Islet precursor cell (in vitro differentiated cells): Measurements from ENCODE around the gene TP53INP2.

Experiments used
- DNase-seq: peaks from one replicate; pipeline ENCODE4 v3.0.0-alpha.2; 2018

Gene TP53INP2

GRCh38 chr20:34732523-34732922 lies 28.4 kb downstream of the TP53INP2 start:
- DNase-seq, result no peak

- no peak for DNase-seq
Measured at GRCh38 chr20:34736106-34736735, 32.1 kb downstream of the TP53INP2 start.

- no peak for DNase-seq
Measured at GRCh38 chr20:34743039-34743438, 38.9 kb downstream of the TP53INP2 start.

- no peak for DNase-seq
Measured at GRCh38 chr20:34744340-34744739, 40.2 kb downstream of the TP53INP2 start.

GRCh38 chr20:34744847-34745246 lies 40.7 kb downstream of the TP53INP2 start:
- DNase-seq, result no peak

GRCh38 chr20:34746674-34747073 lies 42.5 kb downstream of the TP53INP2 start:
- no peak for DNase-seq

- no peak for DNase-seq
Measured at GRCh38 chr20:34747479-34747878, 43.3 kb downstream of the TP53INP2 start.

GRCh38 chr20:34748709-34749108 lies 44.6 kb downstream of the TP53INP2 start:
- no peak for DNase-seq

- DNase-seq, result no peak
Measured at GRCh38 chr20:34750484-34750883, 46.3 kb downstream of the TP53INP2 start.

- no peak for DNase-seq
Measured at GRCh38 chr20:34751453-34751852, 47.3 kb downstream of the TP53INP2 start.

- DNase-seq, result no peak
Measured at GRCh38 chr20:34753706-34754461, 49.7 kb downstream of the TP53INP2 start.

- DNase-seq, result no peak
Measured at GRCh38 chr20:34754611-34755010, 50.5 kb downstream of the TP53INP2 start.

GRCh38 chr20:34755367-34755766 lies 51.2 kb downstream of the TP53INP2 start:
- no peak for DNase-seq

GRCh38 chr20:34762031-34762555 lies 57.9 kb downstream of the TP53INP2 start:
- DNase-seq, result no peak
